HG02870 (cell line): ENCODE data around the gene GAR1.
"Not testable (repeated sequence)": the region's sequence is repeated elsewhere in the genome, so short reads cannot be mapped to it uniquely, and the experiment has no call there.

ENCODE experiments used
- ATAC-seq: cut with Tn5 transposase; IDR thresholded peaks from one replicate; pipeline ENCODE4 v1.9.1; 2021; ENCODE audit warnings: mild to moderate bottlenecking, moderate library complexity; ENCODE audit not compliant: unreplicated experiment

The GAR1 gene

DNA sequence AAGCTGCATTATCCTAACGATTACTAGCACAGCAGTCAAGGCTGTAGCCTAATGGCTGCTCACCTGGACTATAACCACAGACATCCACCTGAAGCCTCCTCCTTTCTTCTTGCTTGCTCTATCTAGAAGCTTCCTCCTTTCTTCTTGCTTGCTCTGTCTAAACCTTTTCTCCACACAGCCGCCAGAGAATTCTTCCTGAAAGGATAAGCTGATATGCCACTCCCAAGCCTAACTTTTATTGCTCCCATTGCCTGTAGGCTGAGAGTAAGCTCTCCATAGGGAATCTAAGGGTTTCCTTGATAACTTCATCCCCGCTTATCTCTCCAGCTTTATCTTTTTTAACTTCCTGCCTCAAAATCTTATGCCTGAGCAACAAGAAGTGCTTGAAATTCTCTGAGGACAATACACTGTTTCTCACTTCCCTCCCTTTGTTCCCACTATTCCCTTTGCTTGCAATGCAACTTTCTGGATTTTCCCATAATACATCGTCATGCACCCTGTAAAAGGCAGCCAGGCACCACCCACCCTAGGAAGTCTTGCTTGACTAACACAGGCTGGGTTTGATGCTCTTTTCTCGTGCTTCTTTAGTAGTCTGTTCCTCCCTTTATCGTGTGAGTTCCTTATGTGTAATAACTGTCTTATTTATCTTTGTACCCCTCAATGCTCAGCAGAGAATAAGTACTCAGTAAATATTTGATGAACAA, 31.0 kb downstream of the GAR1 start:
- no peak for ATAC-seq

- ATAC-seq, result no peak
Observed at GRCh38 chr4:109847896-109848442, 32.4 kb downstream of the GAR1 start, which contains the start of gene LRIT3. LRIT3 (plus strand) TSS chr4:109848107; CDS start chr4:109848202, 95 bp downstream.

DNA sequence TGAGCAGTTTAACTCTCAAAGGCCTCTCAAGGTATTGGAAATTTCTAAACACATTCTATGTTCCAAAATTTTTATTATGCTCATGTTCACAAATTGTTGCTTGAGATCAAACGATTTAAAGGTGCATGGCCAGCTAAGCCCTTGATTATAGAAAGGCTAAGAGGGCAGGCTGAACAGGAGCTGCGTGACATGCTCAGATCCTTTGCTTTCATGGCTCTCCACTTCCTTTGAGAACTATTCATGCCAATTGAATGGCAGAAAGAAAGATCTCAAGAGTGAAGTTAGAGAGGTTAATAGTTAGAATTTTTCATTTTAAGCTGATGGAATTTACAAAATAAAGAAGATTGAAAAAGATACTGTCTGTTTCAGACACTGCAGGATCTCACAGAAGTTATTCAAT, 32.9 kb downstream of the GAR1 start:
- no peak for ATAC-seq

DNA sequence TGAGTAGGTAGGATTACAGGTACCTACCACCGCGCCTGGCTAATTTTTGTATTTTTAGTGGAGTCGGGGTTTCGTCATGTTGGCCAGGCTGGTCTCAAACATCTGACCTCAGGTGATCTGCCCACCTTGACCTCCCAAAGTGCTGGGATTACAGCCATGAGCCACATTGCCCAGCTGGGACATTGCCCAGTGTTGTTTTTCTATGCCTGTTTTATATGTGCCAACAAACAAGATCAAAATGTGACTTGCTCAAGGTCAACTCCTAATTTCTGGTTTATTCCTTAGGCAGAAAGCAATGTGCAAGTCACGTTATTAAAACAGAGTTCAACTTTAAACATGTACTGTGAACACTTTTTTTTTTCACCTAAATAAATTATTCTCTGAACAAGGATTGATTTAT, 35.0 kb downstream of the GAR1 start:
- ATAC-seq, result no peak

GRCh38 chr4:109859426-109860300, 44.1 kb downstream of the GAR1 start:
- ATAC-seq, result not testable (repeated sequence)

DNA sequence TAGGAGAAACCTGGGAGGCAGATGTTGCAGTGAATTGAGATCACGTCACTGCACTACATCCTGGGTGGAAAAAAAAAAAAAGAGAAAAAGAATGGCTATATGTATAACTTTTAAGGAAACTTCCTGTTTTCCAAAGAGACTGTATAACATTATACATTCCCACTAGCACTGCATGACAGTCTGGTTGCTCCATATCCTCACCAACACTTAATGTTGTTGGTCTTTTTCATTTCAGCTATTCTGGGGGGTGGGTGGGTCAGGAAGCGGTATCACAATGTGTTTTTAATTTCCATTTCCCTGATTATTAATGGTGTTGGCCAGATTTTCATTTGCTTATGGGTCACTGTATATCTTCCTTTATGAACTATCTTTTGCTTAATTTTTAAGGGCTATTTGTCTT, 45.7 kb downstream of the GAR1 start:
- no peak for ATAC-seq

DNA sequence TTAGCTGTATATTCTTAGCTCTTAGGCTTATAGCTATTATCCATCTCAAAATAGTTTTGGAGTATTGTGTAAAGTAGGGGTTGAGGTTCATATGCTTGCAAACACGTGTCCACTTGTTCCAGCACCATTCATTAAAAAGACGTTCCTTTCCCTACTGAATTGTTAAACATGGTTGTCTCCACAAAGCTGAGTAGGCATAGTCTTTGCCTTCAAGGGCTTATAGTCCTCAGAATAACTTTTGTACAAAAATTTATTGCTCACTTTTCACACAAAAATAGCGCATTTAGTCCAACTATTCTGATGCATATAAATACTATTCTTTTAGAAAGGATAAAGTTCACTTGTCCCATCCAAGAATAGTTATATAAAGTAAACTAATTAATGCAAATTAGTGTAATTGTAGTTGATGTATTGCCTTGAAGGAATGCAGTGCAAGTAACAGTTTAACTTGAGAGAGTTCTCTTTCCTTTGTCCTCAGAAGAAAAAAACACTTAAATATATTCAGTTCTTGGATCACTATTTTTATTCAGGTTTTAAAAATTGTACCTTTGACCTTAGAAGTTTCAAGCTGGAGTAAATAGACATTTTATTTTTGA, 46.5 kb downstream of the GAR1 start:
- ATAC-seq, result no peak

DNA sequence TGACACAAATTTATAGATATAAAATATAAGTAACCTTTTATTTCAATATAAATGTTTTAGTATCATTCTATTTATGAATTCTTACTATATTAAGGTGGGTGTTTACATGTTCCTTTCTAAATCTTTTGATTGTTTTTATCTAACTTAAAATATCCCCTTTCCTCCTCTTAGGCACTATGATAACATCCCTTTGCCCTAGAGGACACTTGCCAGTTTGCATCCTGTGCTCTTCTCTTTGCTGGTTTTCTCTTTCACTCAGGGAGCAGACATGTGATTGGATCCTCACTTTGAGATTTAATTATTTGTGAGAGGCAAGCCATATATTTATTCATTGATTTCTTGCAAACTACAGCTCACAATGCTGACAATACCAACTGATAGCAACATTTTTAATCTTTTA, 48.6 kb downstream of the GAR1 start:
- no peak for ATAC-seq

DNA sequence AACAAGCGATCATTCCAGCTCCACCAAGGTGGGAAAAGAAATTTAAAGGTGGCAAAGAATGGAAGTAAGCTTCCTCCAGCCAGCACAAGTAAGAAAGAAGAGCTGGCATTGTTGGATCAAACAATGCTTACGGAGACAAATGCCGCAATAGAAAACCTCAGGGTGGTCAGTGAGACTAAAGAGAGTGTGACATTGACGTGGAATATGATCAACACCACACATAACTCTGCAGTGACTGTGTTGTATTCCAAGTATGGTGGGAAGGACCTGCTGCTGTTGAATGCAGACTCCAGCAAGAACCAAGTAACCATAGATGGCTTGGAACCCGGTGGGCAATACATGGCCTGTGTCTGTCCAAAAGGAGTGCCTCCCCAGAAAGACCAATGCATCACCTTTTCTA, 54.5 kb downstream of the GAR1 start:
- ATAC-seq, result no peak

DNA sequence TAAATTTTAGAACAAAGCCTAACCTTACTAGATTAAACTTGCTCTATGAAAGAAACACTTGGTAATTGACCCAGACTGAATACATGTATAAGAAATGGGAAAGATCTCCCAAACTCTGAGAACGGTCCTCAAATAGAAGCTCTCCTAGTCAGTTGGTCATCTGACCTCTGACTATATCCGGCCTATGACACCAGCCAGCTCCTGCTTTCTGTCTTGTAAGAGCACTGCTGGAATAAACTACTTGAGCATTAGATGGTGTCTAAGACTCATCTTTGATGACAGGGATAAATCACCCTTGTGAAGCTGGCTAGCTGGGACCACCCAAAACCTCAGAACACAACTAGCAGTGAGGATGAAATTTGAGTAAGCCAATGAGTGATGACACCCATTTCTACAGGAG, 56.5 kb downstream of the GAR1 start:
- no peak for ATAC-seq

- ATAC-seq, result no peak
Observed at GRCh38 chr4:109872950-109873656, 57.5 kb downstream of the GAR1 start.

DNA sequence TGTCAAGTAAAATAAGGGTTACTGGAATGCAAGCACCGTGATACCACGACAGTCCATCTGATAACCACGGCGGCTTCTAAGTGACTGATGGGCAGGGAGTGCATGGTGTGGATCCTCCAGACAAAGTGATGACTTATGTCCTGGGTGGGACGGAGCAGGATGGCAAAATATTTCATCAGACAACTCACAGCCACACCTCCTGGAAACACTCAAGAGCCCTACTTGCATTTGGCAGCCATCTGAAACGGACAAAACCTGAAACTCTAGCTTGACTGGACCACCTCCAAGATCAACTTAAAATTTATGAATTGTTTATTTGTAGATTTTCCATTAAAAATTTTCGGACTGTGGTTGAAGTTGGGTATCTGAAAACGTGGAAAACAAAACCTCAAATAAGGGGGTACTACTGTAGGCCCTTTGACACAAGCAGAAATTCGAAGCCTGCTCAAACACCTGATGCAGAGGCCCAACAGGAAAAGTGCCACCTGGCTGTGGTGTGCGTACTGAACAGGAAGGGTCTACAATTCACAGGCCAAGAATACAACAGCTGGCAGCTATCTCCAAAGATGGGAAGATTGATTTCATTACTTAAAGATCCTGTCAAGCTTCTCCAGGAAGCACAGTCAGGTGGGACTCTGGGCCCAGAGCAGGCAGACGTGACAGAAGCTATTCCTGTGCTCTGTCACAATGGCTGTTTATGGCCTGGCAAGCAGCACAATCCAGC, 58.4 kb downstream of the GAR1 start:
- no peak for ATAC-seq
